Measurements from ENCODE around the gene KIAA1217. TPM values are rescaled to one million over a fixed set of nuclear protein-coding genes. Genes with fewer than 3 reads are reported as not detected.

Gene KIAA1217
- total and polyA plus RNA-seq, 5 donors: 14.6 to 43.6 (median 31.3) TPM

DNA sequence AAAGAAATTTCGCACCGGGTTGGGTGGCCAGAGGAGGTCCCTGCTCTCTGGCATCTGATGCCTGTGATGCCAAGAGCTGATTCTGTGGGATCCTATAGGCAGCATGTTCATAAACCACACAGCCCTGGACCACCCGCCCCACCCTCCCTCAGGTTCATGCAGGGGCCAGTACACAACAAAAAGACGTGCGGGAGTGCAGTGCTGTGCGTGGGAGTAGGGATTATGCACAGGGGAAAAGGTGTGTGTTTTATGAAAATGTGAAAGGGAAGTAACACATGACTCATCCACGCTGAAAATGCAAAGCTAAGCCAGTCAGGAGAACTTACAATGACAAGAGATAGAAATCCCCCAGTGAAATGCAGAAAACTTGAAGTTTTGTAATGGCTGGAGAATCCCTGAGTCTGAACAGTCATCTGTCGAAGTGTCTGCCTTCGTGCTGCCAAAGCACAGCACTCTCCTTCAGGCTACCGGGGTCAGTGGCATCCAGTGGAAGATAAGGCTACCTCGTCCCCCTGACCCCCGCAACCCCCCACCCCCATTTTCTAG is 1.1 kb downstream of the KIAA1217 start:
- ATAC-seq (peak in 1 of 2 donors; percentile 49), DNase-seq (no peak)
- H3K27ac ChIP-seq (ENCODE audit: low read length): peak overlapping the region; percentile 66

DNA sequence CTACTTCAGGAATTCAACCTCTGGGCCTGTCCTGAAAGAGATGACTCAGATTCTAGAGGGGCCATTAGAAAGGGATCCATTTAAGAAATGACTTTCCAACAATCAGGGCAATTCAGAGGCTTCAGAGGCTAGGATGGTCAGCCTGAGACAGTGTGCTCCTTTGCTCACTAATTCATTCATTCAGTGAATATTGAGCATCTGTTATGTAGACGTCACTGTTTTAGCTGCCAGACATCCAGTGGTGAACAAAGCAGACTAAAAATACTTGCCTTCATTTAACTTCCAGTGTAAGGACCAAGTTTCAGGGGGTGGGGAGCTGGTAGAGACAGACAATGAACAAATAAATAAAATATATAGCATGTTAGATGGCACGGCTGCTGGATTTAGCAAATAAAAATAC is 1.6 kb downstream of the KIAA1217 start:
- Histone ChIP-seq H3K4me3 (ENCODE audit: low read length) (peak overlapping the region; percentile 94), H3K4me1 (ENCODE audit: control insufficient read depth, insufficient read depth, low read length) (peaks cover 27% of the 10 kb centered on the region), H3K27me3 (ENCODE audit: control insufficient read depth, insufficient read depth) (no peaks in the 10 kb centered on the region), H3K27ac (ENCODE audit: low read length) (peak overlapping the region; percentile 25), H3K9me3 (ENCODE audit: control insufficient read depth, low read length) (no peaks in the 10 kb centered on the region)
- ATAC-seq: no peak
- intact Hi-C loops (cut with DNase I): loop anchor here in 2 of 4 donors (10.0 kb wide), 2 partner anchors 64 to 84 kb away; no protein-coding TSS in a partner anchor
- no peak for DNase-seq
- 59% methylated on average over 2 of the region's 2 CpGs for WGBS

More for the DNA sequence above, 1.1 kb downstream of the KIAA1217 start:
- no peaks in the 10 kb centered on the region for H3K27me3 ChIP-seq (ENCODE audit: control insufficient read depth, insufficient read depth)
- no peaks in the 10 kb centered on the region for H3K9me3 ChIP-seq (ENCODE audit: control insufficient read depth, low read length)
- 7% methylated on average over 12 of the region's 12 CpGs for WGBS
- peaks cover 25% of the 10 kb centered on the region for H3K4me1 ChIP-seq (ENCODE audit: control insufficient read depth, insufficient read depth, low read length)
- H3K4me3 ChIP-seq (ENCODE audit: low read length): peak overlapping the region; percentile 94
- intact Hi-C loops (cut with DNase I): loop anchor here in 2 of 4 donors (2.0 to 10.0 kb wide), 5 partner anchors 31 to 305 kb away; no protein-coding TSS in a partner anchor

DNA sequence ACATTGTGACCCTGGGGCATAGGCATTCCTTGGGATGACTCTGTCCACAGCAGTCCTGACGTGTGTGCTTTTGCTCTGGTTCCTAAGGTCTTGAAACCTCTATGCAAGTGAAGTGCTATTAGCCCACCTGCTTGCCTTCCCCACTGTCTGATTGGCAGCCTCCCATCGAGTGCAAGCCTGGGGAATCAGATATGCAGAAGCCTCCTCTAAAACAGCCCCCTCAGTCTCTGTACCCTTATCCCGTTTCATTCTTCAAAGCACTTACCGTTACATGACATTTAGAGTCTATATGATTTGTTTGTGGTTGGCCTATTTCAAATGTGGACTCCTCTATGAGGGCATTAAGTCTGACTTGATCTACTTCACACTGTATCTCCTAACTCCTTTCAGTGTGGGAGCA is 4.3 kb downstream of the KIAA1217 start:
- Histone ChIP-seq H3K4me3 (ENCODE audit: low read length) (no peak overlapping the region), H3K4me1 (ENCODE audit: control insufficient read depth, insufficient read depth, low read length) (peaks cover 19% of the 10 kb centered on the region), H3K27me3 (ENCODE audit: control insufficient read depth, insufficient read depth) (no peaks in the 10 kb centered on the region), H3K9me3 (ENCODE audit: control insufficient read depth, low read length) (no peaks in the 10 kb centered on the region), H3K27ac (ENCODE audit: low read length) (peak overlapping the region; percentile 37)
- ATAC-seq: no peak
- intact Hi-C loops (cut with DNase I): loop anchor here in 2 of 4 donors (10.0 kb wide), 2 partner anchors 62 to 82 kb away; no protein-coding TSS in a partner anchor
- 73% methylated on average over 4 of the region's 4 CpGs for WGBS
- DNase-seq: no peak

DNA sequence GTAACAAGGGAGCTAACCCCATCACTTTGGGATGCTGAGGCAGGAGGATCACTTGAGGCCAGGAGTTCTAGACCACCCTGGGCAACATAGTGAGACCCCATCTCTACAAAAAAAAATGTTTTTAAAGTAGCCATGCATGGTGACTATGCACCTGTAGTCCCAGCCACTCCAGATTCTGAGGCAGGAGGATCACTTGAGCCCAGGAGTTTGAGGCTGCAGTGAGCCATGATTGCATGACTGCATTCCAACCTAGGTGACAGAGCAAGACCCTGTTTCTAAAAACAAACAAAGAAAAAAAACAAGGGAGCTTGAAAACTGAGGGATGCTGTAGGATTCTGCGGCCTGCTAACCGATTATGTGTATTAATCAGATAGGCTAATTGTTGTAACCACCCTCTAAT is 4.9 kb downstream of the KIAA1217 start:
- ATAC-seq (no peak), DNase-seq (no peak)
- no peak overlapping the region for H3K4me3 ChIP-seq (ENCODE audit: low read length)
- no peaks in the 10 kb centered on the region for H3K9me3 ChIP-seq (ENCODE audit: control insufficient read depth, low read length)
- peaks cover 19% of the 10 kb centered on the region for H3K4me1 ChIP-seq (ENCODE audit: control insufficient read depth, insufficient read depth, low read length)
- WGBS: 97% methylated on average over 2 of the region's 2 CpGs
- no peak overlapping the region for H3K27ac ChIP-seq (ENCODE audit: low read length)
- intact Hi-C loops (cut with DNase I): loop anchor here in 2 of 4 donors (10.0 kb wide), 2 partner anchors 61 to 81 kb away; no protein-coding TSS in a partner anchor
- H3K27me3 ChIP-seq (ENCODE audit: control insufficient read depth, insufficient read depth): no peaks in the 10 kb centered on the region

DNA sequence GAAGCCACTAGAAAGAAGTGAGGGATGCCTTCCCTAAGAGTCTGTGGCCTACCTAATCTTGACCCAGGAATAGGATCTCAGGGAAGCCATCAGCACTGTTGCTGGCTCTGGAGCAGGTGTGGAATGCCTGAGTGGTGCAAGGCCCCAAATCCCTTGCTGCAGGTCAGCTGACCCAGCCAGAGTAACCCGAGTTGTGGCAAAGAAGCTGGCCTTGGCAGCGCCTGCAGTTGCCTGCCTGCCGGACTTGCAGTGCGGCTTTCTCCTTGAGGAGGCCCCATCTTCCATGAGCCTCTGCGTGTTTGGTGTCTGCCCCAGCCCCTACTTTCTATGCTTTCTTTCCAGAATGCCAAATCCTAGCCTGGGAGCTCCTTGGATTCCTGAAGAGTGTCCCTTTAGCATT is 5.8 kb downstream of the KIAA1217 start:
- Histone ChIP-seq H3K27ac (ENCODE audit: low read length) (peak overlapping the region; percentile 84), H3K4me3 (ENCODE audit: low read length) (no peak overlapping the region), H3K27me3 (ENCODE audit: control insufficient read depth, insufficient read depth) (no peaks in the 10 kb centered on the region), H3K4me1 (ENCODE audit: control insufficient read depth, insufficient read depth, low read length) (peaks cover 19% of the 10 kb centered on the region), H3K9me3 (ENCODE audit: control insufficient read depth, low read length) (no peaks in the 10 kb centered on the region)
- ATAC-seq (peak; percentile 7 to 28), DNase-seq (peak in 1 of 3 donors; percentile 57)
- WGBS: 52% methylated on average over 5 of the region's 5 CpGs
- intact Hi-C loops (cut with DNase I): loop anchor here in 2 of 4 donors (10.0 kb wide), 2 partner anchors 60 to 80 kb away; no protein-coding TSS in a partner anchor

DNA sequence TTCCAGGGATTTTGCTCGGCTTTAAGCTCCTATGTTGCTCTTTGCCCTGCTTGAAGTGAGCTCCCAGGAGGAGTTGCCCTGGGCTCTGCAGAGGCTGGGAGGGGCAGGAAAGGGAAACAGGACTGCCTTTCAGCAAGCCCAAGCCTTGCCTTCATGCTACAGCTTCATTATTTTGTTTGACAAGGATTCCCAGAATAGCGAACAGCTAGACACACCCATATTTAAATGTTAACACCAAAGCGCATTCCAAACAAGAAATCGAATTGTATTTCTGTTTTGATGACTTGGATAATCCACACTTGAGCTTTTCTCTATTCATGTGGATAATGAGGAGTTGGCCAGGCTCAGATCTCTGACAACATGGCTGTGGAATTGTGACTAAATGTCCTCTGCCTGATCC is 6.3 kb downstream of the KIAA1217 start:
- Histone ChIP-seq H3K9me3 (ENCODE audit: control insufficient read depth, low read length) (no peaks in the 10 kb centered on the region), H3K4me3 (ENCODE audit: low read length) (no peak overlapping the region), H3K27ac (ENCODE audit: low read length) (peak overlapping the region; percentile 84), H3K27me3 (ENCODE audit: control insufficient read depth, insufficient read depth) (no peaks in the 10 kb centered on the region), H3K4me1 (ENCODE audit: control insufficient read depth, insufficient read depth, low read length) (peaks cover 19% of the 10 kb centered on the region)
- ATAC-seq (peak; percentile 80 to 94), DNase-seq (peak; percentile 47 to 70 (median 61))
- 27% methylated on average over 4 of the region's 4 CpGs for WGBS
- intact Hi-C loops (cut with DNase I): loop anchor here in 2 of 4 donors (10.0 kb wide), 2 partner anchors 60 to 80 kb away; no protein-coding TSS in a partner anchor

DNA sequence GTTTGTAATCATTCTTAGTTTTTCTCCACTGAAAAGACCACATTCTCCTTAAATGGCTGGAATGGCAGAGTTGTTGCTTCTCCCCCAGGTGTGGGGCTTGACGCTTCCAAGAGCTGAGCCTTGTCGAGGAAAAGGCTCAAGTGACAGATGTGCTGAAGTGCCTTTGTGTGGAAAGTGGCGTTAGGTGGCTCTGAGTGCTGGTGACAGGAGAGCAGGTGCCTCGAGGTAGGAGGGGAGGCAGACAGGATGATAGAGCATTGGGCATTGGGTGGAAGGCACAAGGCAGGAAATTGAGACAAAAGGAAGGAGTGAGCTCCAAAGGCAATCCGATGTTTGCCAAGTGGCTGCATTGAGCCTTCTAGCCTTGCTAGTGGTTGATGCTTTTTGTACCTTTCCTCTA is 6.7 kb downstream of the KIAA1217 start:
- intact Hi-C loops (cut with DNase I): loop anchor here in 2 of 4 donors (10.0 kb wide), 2 partner anchors 59 to 79 kb away; no protein-coding TSS in a partner anchor
- H3K27me3 ChIP-seq (ENCODE audit: control insufficient read depth, insufficient read depth): no peaks in the 10 kb centered on the region
- H3K9me3 ChIP-seq (ENCODE audit: control insufficient read depth, low read length): no peaks in the 10 kb centered on the region
- ATAC-seq (peak; percentile 8 to 11), DNase-seq (no peak)
- 50% methylated on average over 5 of the region's 5 CpGs for WGBS
- H3K27ac ChIP-seq (ENCODE audit: low read length): peak overlapping the region; percentile 49
- H3K4me1 ChIP-seq (ENCODE audit: control insufficient read depth, insufficient read depth, low read length): peaks cover 19% of the 10 kb centered on the region
- no peak overlapping the region for H3K4me3 ChIP-seq (ENCODE audit: low read length)

DNA sequence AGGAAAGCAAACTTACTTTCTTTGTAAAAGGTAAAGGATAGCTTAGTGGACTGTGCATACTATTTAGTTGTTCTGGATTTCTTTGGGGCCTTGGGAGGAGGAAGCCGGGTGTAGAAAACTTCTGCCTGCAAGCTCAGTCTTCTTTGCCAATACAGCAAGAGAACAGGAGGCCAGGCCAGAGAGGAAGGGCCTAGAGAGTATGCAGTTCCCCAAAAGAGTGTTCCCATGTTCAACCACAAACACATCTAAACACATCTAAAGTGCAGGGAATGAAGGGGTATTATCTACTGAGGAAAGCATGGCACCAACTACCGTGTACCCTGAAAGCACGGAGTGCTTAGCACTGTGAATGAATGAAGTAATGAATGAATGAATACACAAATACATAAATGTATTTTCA is 11.0 kb downstream of the KIAA1217 start:
- H3K9me3 ChIP-seq (ENCODE audit: control insufficient read depth, low read length): no peaks in the 10 kb centered on the region
- DNase-seq (no peak), ATAC-seq (no peak)
- H3K4me3 ChIP-seq (ENCODE audit: low read length): no peak overlapping the region
- H3K4me1 ChIP-seq (ENCODE audit: control insufficient read depth, insufficient read depth, low read length): peaks cover 5% of the 10 kb centered on the region
- intact Hi-C loops (cut with DNase I): loop anchor here in 2 of 4 donors (10.0 kb wide), 2 partner anchors 55 to 75 kb away; no protein-coding TSS in a partner anchor
- WGBS: 93% methylated on average over 3 of the region's 3 CpGs
- H3K27me3 ChIP-seq (ENCODE audit: control insufficient read depth, insufficient read depth): no peaks in the 10 kb centered on the region
- no peak overlapping the region for H3K27ac ChIP-seq (ENCODE audit: low read length)

DNA sequence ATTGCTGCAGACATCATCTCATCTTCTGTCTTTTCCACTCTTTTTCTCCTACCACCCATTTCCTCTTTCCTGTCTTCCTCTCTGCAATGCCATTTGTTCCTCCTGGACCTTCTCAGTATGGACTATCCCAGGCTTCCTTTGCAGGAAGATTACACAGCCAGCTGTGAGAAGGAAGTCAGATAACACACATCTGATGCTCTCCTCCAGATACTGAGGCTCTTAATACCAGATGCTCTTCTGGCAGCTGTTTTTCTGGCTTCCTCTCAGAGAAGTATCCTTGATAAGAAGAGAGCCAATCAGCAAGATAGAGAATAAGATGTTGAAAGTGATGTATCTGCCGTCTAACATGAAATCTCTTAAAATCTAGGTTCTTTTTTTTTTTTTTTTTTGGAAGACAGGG is 14.4 kb downstream of the KIAA1217 start:
- 24% methylated on average over 1 of the region's 1 CpG for WGBS
- ATAC-seq (no peak), DNase-seq (no peak)
- Histone ChIP-seq H3K9me3 (ENCODE audit: control insufficient read depth, low read length) (no peaks in the 10 kb centered on the region), H3K4me1 (ENCODE audit: control insufficient read depth, insufficient read depth, low read length) (no peaks in the 10 kb centered on the region), H3K27ac (ENCODE audit: low read length) (no peak overlapping the region), H3K4me3 (ENCODE audit: low read length) (no peak overlapping the region), H3K27me3 (ENCODE audit: control insufficient read depth, insufficient read depth) (no peaks in the 10 kb centered on the region)
- intact Hi-C loops (cut with DNase I): no loop called here

DNA sequence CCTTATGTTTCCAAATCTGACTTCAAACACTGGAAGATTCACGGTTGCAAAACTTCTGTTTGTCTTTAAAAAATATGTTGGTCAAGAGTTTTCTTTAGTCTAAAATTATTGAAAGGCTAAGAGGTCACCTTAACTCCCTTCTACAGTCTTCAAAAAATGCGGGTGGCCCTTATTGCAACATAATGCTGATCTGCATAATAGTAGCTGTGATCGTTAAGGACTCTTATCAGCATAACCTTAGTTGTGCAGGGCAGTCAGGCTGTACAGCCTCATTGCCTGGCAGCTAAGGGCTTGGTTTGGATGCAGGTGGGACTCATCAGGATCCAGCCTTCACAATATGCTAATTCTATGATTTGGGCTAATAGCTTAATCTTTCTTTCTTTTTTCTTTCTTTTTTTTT is 15.0 kb downstream of the KIAA1217 start:
- Histone ChIP-seq H3K27me3 (ENCODE audit: control insufficient read depth, insufficient read depth) (no peaks in the 10 kb centered on the region), H3K4me1 (ENCODE audit: control insufficient read depth, insufficient read depth, low read length) (no peaks in the 10 kb centered on the region), H3K9me3 (ENCODE audit: control insufficient read depth, low read length) (no peaks in the 10 kb centered on the region), H3K27ac (ENCODE audit: low read length) (no peak overlapping the region), H3K4me3 (ENCODE audit: low read length) (no peak overlapping the region)
- DNase-seq (no peak), ATAC-seq (peak in 1 of 2 donors; percentile 29)
- 46% methylated on average over 3 of the region's 3 CpGs for WGBS
- intact Hi-C loops (cut with DNase I): no loop called here

DNA sequence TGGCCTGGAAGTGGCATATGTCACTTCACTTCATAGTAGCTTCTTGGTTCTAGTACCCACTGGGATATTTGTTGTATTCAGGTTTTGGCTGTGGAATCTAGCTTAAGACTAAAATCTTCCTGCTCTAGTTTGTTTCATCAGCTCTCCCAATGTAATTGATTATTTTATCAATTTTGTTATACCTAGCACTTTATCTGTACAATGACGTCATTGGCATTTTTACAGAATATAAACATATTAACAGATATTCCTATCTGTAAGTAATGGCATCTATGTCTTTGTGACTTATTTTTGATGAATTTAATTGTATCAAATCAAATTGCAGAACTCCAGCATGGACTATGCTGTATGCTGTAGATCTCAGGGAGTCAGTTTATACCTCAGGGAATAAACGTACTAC is 19.7 kb downstream of the KIAA1217 start:
- no peak overlapping the region for H3K4me3 ChIP-seq (ENCODE audit: low read length)
- H3K9me3 ChIP-seq (ENCODE audit: control insufficient read depth, low read length): no peaks in the 10 kb centered on the region
- H3K27me3 ChIP-seq (ENCODE audit: control insufficient read depth, insufficient read depth): no peaks in the 10 kb centered on the region
- ATAC-seq: no peak
- no peak for DNase-seq
- H3K4me1 ChIP-seq (ENCODE audit: control insufficient read depth, insufficient read depth, low read length): no peaks in the 10 kb centered on the region
- intact Hi-C loops (cut with DNase I): no loop called here
- WGBS: 89% methylated on average over 2 of the region's 2 CpGs
- no peak overlapping the region for H3K27ac ChIP-seq (ENCODE audit: low read length)

Measured in right cardiac atrium (tissue), 5 donors.